Neural cell (in vitro differentiated cells): ENCODE data around the gene ATXN7L3B. TPM values are rescaled to one million over a fixed set of nuclear protein-coding genes. Genes with fewer than 3 reads are reported as not detected.

Source experiments
- H2AFZ ChIP-seq: fragments of 200-600, 300-800 bp; sonication (generic), shearing (Covaris generic); 2 replicates; pipeline ENCODE4 v1.6.0; 2014; ENCODE audit warnings: low read depth, mild to moderate bottlenecking, antibody characterized with exemption, low read length, moderate library complexity
- H3F3A ChIP-seq: fragments of 200-600 bp; shearing (Covaris generic); 2 replicates; pipeline ENCODE4 v1.6.1; 2016; ENCODE audit warnings: mild to moderate bottlenecking, moderate library complexity, mixed read lengths, antibody characterized with exemption, low read length; ENCODE audit not compliant: insufficient read depth, poor library complexity, severe bottlenecking
- H3K27ac ChIP-seq: fragments of 200-600, 300-800 bp; sonication (generic), shearing (Covaris generic); 2 replicates; pipeline ENCODE4 v1.5.1; 2014; ENCODE audit warnings: mild to moderate bottlenecking, low read length, moderate library complexity
- H3K27me3 ChIP-seq: fragments of 300-800, 200-600 bp; sonication (generic), shearing (Covaris generic); 2 replicates; pipeline ENCODE4 v1.6.0; 2014; ENCODE audit warnings: mild to moderate bottlenecking, low read depth, low read length, moderate library complexity; ENCODE audit not compliant: insufficient read depth
- H3K36me3 ChIP-seq: fragments of 300-800, 200-600 bp; sonication (generic), shearing (Covaris generic); 2 replicates; pipeline ENCODE4 v1.5.1; 2014; ENCODE audit warnings: mild to moderate bottlenecking, antibody characterized with exemption, low read length, moderate library complexity; ENCODE audit not compliant: insufficient read depth
- H3K4me2 ChIP-seq: fragments of 300-800, 200-600 bp; sonication (generic), shearing (Covaris generic); 2 replicates; pipeline ENCODE4 v1.6.0; 2014; ENCODE audit warnings: mild to moderate bottlenecking, low read length
- H3K4me3 ChIP-seq: fragments of 300-800, 200-600 bp; sonication (generic), shearing (Covaris generic); 2 replicates; pipeline ENCODE4 v1.5.1; 2014; ENCODE audit warnings: mild to moderate bottlenecking, low read length, moderate library complexity
- H3K79me2 ChIP-seq: fragments of 200-600 bp; shearing (Covaris generic); replicated peaks from 2 replicates; pipeline ENCODE4 v1.6.0; 2014; ENCODE audit warnings: mild to moderate bottlenecking, low read length, moderate library complexity; ENCODE audit not compliant: insufficient read depth
- H3K9ac ChIP-seq: fragments of 300-800, 200-600 bp; sonication (generic), shearing (Covaris generic); 2 replicates; pipeline ENCODE4 v1.6.1; 2016; ENCODE audit warnings: mild to moderate bottlenecking, low read length, mixed read lengths
- H3K9me2 ChIP-seq: fragments of 200-600 bp; shearing (Covaris generic); 2 replicates; pipeline ENCODE4 v1.6.1; 2016; ENCODE audit warnings: mild to moderate bottlenecking, low read length, mixed read lengths; ENCODE audit not compliant: insufficient read depth
- H3K9me3 ChIP-seq: fragments of 200-600, 300-800 bp; sonication (generic), shearing (Covaris generic); 2 replicates; pipeline ENCODE4 v1.6.1; 2016; ENCODE audit warnings: mild to moderate bottlenecking, mixed run types, low read length, moderate library complexity, mixed read lengths
- H4K20me1 ChIP-seq: fragments of 200-600 bp; shearing (Covaris generic); 2 replicates; pipeline ENCODE4 v1.6.1; 2016; ENCODE audit warnings: mild to moderate bottlenecking, mixed run types; ENCODE audit not compliant: insufficient read depth
- EP300 ChIP-seq: fragments of 450-650 bp; conservative IDR thresholded peaks from 2 replicates; pipeline ENCODE4 v1.6.1; 2014; ENCODE audit warnings: antibody characterized with exemption, mild to moderate bottlenecking, moderate library complexity; ENCODE audit not compliant: poor library complexity, severe bottlenecking
- EZH2 ChIP-seq: fragments of 200-600, 300-800 bp; shearing (Covaris generic), sonication (generic); IDR thresholded peaks from 2 replicates; pipeline ENCODE4 v1.6.1; 2014; ENCODE audit warnings: antibody characterized with exemption, low read length, borderline replicate concordance, mild to moderate bottlenecking; ENCODE audit not compliant: insufficient read depth, poor library complexity, severe bottlenecking
- MXI1 ChIP-seq: fragments of 450-650 bp; conservative IDR thresholded peaks from 2 replicates; pipeline ENCODE4 v1.6.1; 2014; ENCODE audit warnings: antibody characterized with exemption, mild to moderate bottlenecking; ENCODE audit not compliant: poor library complexity, severe bottlenecking
- POLR2AphosphoS5 ChIP-seq: IDR thresholded peaks from 2 replicates; pipeline ENCODE4 v1.6.1; 2012
- RAD21 ChIP-seq: fragments of 450-650 bp; conservative IDR thresholded peaks from 2 replicates; pipeline ENCODE4 v1.6.1; 2014; ENCODE audit warnings: antibody characterized with exemption, mild to moderate bottlenecking, moderate library complexity
- SMC3 ChIP-seq: fragments of 450-650 bp; conservative IDR thresholded peaks from 2 replicates; pipeline ENCODE4 v1.6.1; 2014; ENCODE audit warnings: antibody characterized with exemption, mild to moderate bottlenecking, moderate library complexity; ENCODE audit not compliant: poor library complexity
- TAF1 ChIP-seq: IDR thresholded peaks from 2 replicates; pipeline ENCODE4 v1.6.1; 2012; ENCODE audit warnings: low read depth
- polyA plus RNA-seq: library from polyadenylated mRNA; depleted of rRNA; stranded (reverse); fragments of >200 nt; gene quantifications from 2 replicates; pipeline ENCODE4 v1.2.3, GENCODE V29; 2014
- TF ChIP-seq, protein P1 (sequence below): fragments of 450-650 bp; IDR thresholded peaks from 2 replicates; pipeline ENCODE4 v1.5.1; 2014; ENCODE audit warnings: antibody characterized with exemption, mild to moderate bottlenecking, moderate library complexity; ENCODE audit not compliant: poor library complexity, severe bottlenecking
- TF ChIP-seq, protein P2 (sequence below): IDR thresholded peaks from 2 replicates; pipeline ENCODE4 v1.6.1; 2012; ENCODE audit warnings: borderline replicate concordance

The ATXN7L3B gene
- polyA plus RNA-seq, 1 donor from 2014 or later, result 90.3 TPM

DNA sequence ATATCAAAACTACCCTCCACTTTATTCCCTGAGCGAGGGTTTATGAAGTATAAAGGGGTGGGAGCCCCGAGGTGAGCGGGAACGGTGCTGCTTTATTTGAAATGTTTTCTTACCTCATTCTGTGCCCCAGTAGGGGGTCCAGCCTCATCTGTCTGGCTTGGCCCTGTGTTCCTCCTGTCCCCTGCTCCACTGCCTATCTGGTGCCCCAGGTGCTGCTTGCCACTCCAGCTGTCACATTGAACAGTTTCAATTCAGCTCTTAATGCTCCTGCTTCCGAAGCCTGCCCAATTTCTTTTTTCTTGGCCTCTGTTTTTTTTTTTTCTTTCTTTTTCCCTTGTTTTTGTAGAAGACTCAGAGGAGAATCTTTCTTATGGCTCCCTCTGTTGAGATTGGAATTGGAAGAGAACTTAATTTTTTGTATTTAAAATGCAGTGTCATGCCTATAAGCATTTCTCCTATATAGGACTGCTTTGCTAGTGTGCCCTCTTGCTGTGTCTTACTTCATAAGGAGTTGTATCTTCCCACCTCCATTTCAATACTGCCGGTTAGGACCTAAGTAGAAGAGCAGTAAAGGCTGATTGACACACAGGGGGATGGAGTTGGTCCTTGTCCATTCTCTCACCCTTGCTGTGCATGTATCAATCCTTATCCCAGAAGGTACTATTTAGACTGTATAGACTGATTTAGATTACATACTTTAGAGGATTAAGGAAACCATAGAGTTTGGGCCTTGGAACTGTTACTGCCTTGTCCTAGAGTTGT is 2.3 kb downstream of the ATXN7L3B start:
- H3K79me2 ChIP-seq, result peaks cover 57% of the 10 kb centered on the region
- TF ChIP-seq, protein P1, sequence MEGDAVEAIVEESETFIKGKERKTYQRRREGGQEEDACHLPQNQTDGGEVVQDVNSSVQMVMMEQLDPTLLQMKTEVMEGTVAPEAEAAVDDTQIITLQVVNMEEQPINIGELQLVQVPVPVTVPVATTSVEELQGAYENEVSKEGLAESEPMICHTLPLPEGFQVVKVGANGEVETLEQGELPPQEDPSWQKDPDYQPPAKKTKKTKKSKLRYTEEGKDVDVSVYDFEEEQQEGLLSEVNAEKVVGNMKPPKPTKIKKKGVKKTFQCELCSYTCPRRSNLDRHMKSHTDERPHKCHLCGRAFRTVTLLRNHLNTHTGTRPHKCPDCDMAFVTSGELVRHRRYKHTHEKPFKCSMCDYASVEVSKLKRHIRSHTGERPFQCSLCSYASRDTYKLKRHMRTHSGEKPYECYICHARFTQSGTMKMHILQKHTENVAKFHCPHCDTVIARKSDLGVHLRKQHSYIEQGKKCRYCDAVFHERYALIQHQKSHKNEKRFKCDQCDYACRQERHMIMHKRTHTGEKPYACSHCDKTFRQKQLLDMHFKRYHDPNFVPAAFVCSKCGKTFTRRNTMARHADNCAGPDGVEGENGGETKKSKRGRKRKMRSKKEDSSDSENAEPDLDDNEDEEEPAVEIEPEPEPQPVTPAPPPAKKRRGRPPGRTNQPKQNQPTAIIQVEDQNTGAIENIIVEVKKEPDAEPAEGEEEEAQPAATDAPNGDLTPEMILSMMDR, result no peak
- TF ChIP-seq SMC3 (no peak), MXI1 (no peak), POLR2AphosphoS5 (no peak), TAF1 (no peak), EZH2 (no peak), EP300 (no peak), RAD21 (no peak)
- TF ChIP-seq, protein P2, sequence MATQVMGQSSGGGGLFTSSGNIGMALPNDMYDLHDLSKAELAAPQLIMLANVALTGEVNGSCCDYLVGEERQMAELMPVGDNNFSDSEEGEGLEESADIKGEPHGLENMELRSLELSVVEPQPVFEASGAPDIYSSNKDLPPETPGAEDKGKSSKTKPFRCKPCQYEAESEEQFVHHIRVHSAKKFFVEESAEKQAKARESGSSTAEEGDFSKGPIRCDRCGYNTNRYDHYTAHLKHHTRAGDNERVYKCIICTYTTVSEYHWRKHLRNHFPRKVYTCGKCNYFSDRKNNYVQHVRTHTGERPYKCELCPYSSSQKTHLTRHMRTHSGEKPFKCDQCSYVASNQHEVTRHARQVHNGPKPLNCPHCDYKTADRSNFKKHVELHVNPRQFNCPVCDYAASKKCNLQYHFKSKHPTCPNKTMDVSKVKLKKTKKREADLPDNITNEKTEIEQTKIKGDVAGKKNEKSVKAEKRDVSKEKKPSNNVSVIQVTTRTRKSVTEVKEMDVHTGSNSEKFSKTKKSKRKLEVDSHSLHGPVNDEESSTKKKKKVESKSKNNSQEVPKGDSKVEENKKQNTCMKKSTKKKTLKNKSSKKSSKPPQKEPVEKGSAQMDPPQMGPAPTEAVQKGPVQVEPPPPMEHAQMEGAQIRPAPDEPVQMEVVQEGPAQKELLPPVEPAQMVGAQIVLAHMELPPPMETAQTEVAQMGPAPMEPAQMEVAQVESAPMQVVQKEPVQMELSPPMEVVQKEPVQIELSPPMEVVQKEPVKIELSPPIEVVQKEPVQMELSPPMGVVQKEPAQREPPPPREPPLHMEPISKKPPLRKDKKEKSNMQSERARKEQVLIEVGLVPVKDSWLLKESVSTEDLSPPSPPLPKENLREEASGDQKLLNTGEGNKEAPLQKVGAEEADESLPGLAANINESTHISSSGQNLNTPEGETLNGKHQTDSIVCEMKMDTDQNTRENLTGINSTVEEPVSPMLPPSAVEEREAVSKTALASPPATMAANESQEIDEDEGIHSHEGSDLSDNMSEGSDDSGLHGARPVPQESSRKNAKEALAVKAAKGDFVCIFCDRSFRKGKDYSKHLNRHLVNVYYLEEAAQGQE, result no peak
- H3K9me3 ChIP-seq, result no peaks in the 10 kb centered on the region
- H3K9ac ChIP-seq, result no peak overlapping the region
- no peaks in the 10 kb centered on the region for H4K20me1 ChIP-seq
- no peak overlapping the region for H3K27ac ChIP-seq
- peak overlapping the region; percentile 94 for H3K4me3 ChIP-seq
- H3K4me2 ChIP-seq, result peak overlapping the region; percentile 100
- H3K9me2 ChIP-seq, result no peaks in the 10 kb centered on the region
- peaks cover 5% of the 10 kb centered on the region for H3F3A ChIP-seq
- no peaks in the 10 kb centered on the region for H3K27me3 ChIP-seq
- peaks cover 18% of the 10 kb centered on the region for H3K36me3 ChIP-seq
- H2AFZ ChIP-seq, result no peak overlapping the region

DNA sequence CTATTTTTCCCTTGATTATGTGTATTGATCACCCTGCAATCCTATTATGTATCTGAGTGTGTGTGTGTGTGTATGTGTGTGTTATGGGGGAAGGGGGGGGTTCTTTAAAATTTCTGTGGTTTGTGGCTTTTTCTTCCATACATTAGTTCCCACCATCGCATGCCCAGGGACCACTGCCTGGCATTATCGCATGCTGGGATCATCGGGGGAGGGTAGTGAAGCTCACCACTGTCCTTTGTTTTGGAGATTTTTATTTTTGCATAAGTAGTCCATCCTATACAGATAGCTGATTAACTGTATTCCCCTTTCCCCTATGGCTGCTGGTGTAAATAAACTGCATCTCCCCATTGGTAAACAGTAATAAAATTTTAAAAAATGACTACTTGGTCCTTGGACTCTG is 3.4 kb downstream of the ATXN7L3B start:
- peaks cover 57% of the 10 kb centered on the region for H3K79me2 ChIP-seq
- no peak overlapping the region for H3K27ac ChIP-seq

More for the DNA sequence above, 3.4 kb downstream of the ATXN7L3B start:
- peak overlapping the region; percentile 100 for H3K4me2 ChIP-seq
- TF ChIP-seq MXI1 (no peak), TAF1 (no peak), EZH2 (no peak), POLR2AphosphoS5 (no peak), SMC3 (no peak), RAD21 (no peak), EP300 (no peak)
- TF ChIP-seq, protein P2, result no peak
- TF ChIP-seq, protein P1, result no peak
- no peak overlapping the region for H2AFZ ChIP-seq
- no peaks in the 10 kb centered on the region for H3K27me3 ChIP-seq
- peaks cover 18% of the 10 kb centered on the region for H3K36me3 ChIP-seq
- H3K9me3 ChIP-seq, result no peaks in the 10 kb centered on the region
- no peaks in the 10 kb centered on the region for H4K20me1 ChIP-seq
- H3F3A ChIP-seq, result peaks cover 5% of the 10 kb centered on the region
- peak overlapping the region; percentile 94 for H3K4me3 ChIP-seq
- no peak overlapping the region for H3K9ac ChIP-seq
- H3K9me2 ChIP-seq, result no peaks in the 10 kb centered on the region
